Body of pancreas (tissue), 4 donors: ENCODE measurements around the gene SMCP. TPM values are rescaled to one million over a fixed set of nuclear protein-coding genes. Genes with fewer than 3 reads are reported as not detected.

Experiments
- ATAC-seq: fragments of 150-250 bp; one replicate; pipeline ENCODE4 v1.9.1; 2016
- DNase-seq, 4 donors: peaks; one replicate each; pipeline ENCODE4 v3.0.0-alpha.2; 2019
- H3K27ac ChIP-seq, 4 donors: fragments of 200-600 bp; sonication (generic); 1 replicate in 3 of 4; 2 replicates in 1 of 4; pipeline versions ENCODE4 v1.5.1 to v1.6.1; 2016 to 2019; ENCODE audit warnings: mild to moderate bottlenecking in 1 of 4, mixed read lengths in 1 of 4, moderate library complexity in 1 of 4
- H3K27me3 ChIP-seq, 2 donors: fragments of 200-600 bp; sonication (generic); one replicate each; pipeline ENCODE4 v1.6.0; 2016; ENCODE audit warnings: mild to moderate bottlenecking in 1 of 2
- H3K36me3 ChIP-seq, 2 donors: fragments of 200-600 bp; sonication (generic); replicated peaks in 1 of 2; 2 replicates each; pipeline ENCODE4 v1.5.1; 2016; ENCODE audit warnings: low read depth in 2 of 2; ENCODE audit not compliant: insufficient read depth in 1 of 2
- H3K4me1 ChIP-seq: fragments of 200-600 bp; sonication (generic); one replicate; pipeline ENCODE4 v1.6.0; 2016
- H3K4me3 ChIP-seq, 2 donors: fragments of 200-600 bp; sonication (generic); 1 replicate in 1 of 2; 2 replicates in 1 of 2; pipeline ENCODE4 v1.5.1; 2016 to 2019
- H3K9me3 ChIP-seq, 3 donors: fragments of 200-600 bp; sonication (generic); 1 replicate in 2 of 3; 2 replicates in 1 of 3; pipeline ENCODE4 v1.5.1; 2016
- CTCF ChIP-seq, 7 experiments: fragments of 450-650 bp in 4 of 7; fragments of 200-600 bp in 3 of 7; sonication (generic) in 3 of 7; IDR thresholded peaks; one replicate each; pipeline ENCODE4 v1.5.1; 2016 to 2019; ENCODE audit warnings: antibody characterized with exemption in 7 of 7
- POLR2A ChIP-seq, 3 donors: fragments of 450-650 bp; IDR thresholded peaks; one replicate each; pipeline ENCODE4 v1.6.1; 2016; ENCODE audit warnings: antibody characterized with exemption in 3 of 3, mild to moderate bottlenecking in 2 of 3
- WGBS, 2 donors: methylation state at CpG; one replicate each; pipeline ENCODE4 v1.1.5; 2017; 5-methylcytosine and 5-hydroxymethylcytosine counted together
- intact Hi-C: fragments of 100-400 bp; cut with DNase I; formaldehyde crosslinking; loops from one replicate; pipeline ENCODE4 v1.15.1; 2023
- total RNA-seq, 2 donors: library from RNA; depleted of rRNA; stranded (reverse); fragments of >200 nt; gene quantifications; one replicate each; pipeline ENCODE4 v1.1.0, GENCODE V29; 2016

The SMCP gene
- total RNA-seq, result not detected

GRCh38 chr1:152878042-152878441 is at the start of gene SMCP:
SMCP (plus strand) TSS chr1:152878322; CDS start chr1:152884423, 6,101 bp downstream.
- 0% methylated on average over 1 of the region's 1 CpG for WGBS, 2 donors
- TF ChIP-seq CTCF (IDR thresholded peaks at IDR 0.05) (peak in 1 of 7 experiments; percentile 3), POLR2A (IDR thresholded peaks at IDR 0.05) (no peak)
- Histone ChIP-seq H3K36me3 (no peaks in the 10 kb centered on the region), H3K4me3 (no peak within 1 kb of the TSS), H3K27me3 (no peaks in the 10 kb centered on the region), H3K9me3 (no peaks in the 10 kb centered on the region), H3K4me1 (no peaks in the 10 kb centered on the region), H3K27ac (no peak within 1 kb of the TSS)
- DNase-seq (peak in 1 of 4 donors; percentile 9), ATAC-seq (no peak)
- intact Hi-C loops, result no loop called here

- H3K27me3 ChIP-seq, result no peaks in the 10 kb centered on the region
- H3K4me3 ChIP-seq, result no peak overlapping the region
- no peak overlapping the region for H3K27ac ChIP-seq
- DNase-seq, result no peak
- no peaks in the 10 kb centered on the region for H3K4me1 ChIP-seq
- H3K36me3 ChIP-seq, result no peaks in the 10 kb centered on the region
- 39 to 43% methylated on average over 2 of the region's 2 CpGs for WGBS, 2 donors
- no peaks in the 10 kb centered on the region for H3K9me3 ChIP-seq
- TF ChIP-seq POLR2A (IDR thresholded peaks at IDR 0.05) (no peak), CTCF (IDR thresholded peaks at IDR 0.05) (no peak)
- ATAC-seq, result no peak
- intact Hi-C loops, result no loop called here
These were observed 41.3 kb upstream of the SMCP start for GRCh38 chr1:152836870-152837269.

GRCh38 chr1:152842556-152842955 is 35.6 kb upstream of the SMCP start, which contains the start of gene LCE6A:
LCE6A (plus strand) TSS chr1:152842856; CDS start chr1:152843521, 665 bp downstream.
- intact Hi-C loops, result no loop called here
- WGBS, 2 donors, result 57 to 80% methylated on average over 3 of the region's 3 CpGs
- no peak for ATAC-seq

GRCh38 chr1:152855661-152856060 is 22.5 kb upstream of the SMCP start:
- TF ChIP-seq CTCF (IDR thresholded peaks at IDR 0.05), result no peak
- TF ChIP-seq POLR2A (IDR thresholded peaks at IDR 0.05), result no peak
- H3K27me3 ChIP-seq, result no peaks in the 10 kb centered on the region
- 29 to 49% methylated on average over 2 of the region's 2 CpGs for WGBS, 2 donors
- no peak overlapping the region for H3K4me3 ChIP-seq
- intact Hi-C loops, result no loop called here
- H3K4me1 ChIP-seq, result no peaks in the 10 kb centered on the region
- ATAC-seq (no peak), DNase-seq (no peak)
- no peak overlapping the region for H3K27ac ChIP-seq
- H3K9me3 ChIP-seq, result no peaks in the 10 kb centered on the region
- no peaks in the 10 kb centered on the region for H3K36me3 ChIP-seq

More at GRCh38 chr1:152842556-152842955, 35.6 kb upstream of the SMCP start, which contains the start of gene LCE6A:
- Histone ChIP-seq H3K27ac (no peak within 1 kb of the TSS), H3K4me3 (no peak within 1 kb of the TSS), H3K27me3 (no peaks in the 10 kb centered on the region), H3K9me3 (no peaks in the 10 kb centered on the region), H3K4me1 (no peaks in the 10 kb centered on the region), H3K36me3 (no peaks in the 10 kb centered on the region)
- no peak for DNase-seq
- TF ChIP-seq POLR2A (IDR thresholded peaks at IDR 0.05) (no peak), CTCF (IDR thresholded peaks at IDR 0.05) (no peak)

- no peak for TF ChIP-seq POLR2A (IDR thresholded peaks at IDR 0.05)
- no peak for TF ChIP-seq CTCF (IDR thresholded peaks at IDR 0.05)
- Histone ChIP-seq H3K9me3 (no peaks in the 10 kb centered on the region), H3K36me3 (no peaks in the 10 kb centered on the region), H3K4me3 (no peak overlapping the region), H3K4me1 (no peaks in the 10 kb centered on the region), H3K27ac (no peak overlapping the region), H3K27me3 (no peaks in the 10 kb centered on the region)
- intact Hi-C loops, result no loop called here
- ATAC-seq, result no peak
- DNase-seq, result no peak
- 50% methylated on average over 1 of the region's 1 CpG for WGBS, 2 donors
These were observed 20.1 kb upstream of the SMCP start for GRCh38 chr1:152858062-152858461.
